Parathyroid adenoma (tissue), 2 donors: ENCODE measurements around the gene CLSTN2.

Experiments
- H2AFZ ChIP-seq: fragments of 300-600 bp; sonication (generic); one replicate; pipeline ENCODE4 v1.7.0; 2017; ENCODE audit warnings: antibody characterized with exemption, mild to moderate bottlenecking
- H3K27ac ChIP-seq: fragments of 300-600 bp; sonication (generic); one replicate; pipeline ENCODE4 v1.7.0; 2017
- H3K27me3 ChIP-seq: fragments of 300-600 bp; sonication (generic); one replicate; pipeline ENCODE4 v1.7.0; 2017; ENCODE audit warnings: low read length; ENCODE audit not compliant: control insufficient read depth, insufficient read depth
- H3K36me3 ChIP-seq: fragments of 300-600 bp; sonication (generic); one replicate; pipeline ENCODE4 v1.7.0; 2017; ENCODE audit warnings: low read length; ENCODE audit not compliant: control insufficient read depth, insufficient read depth
- H3K4me1 ChIP-seq: fragments of 300-600 bp; sonication (generic); one replicate; pipeline ENCODE4 v1.7.0; 2017; ENCODE audit warnings: control low read depth
- H3K4me2 ChIP-seq: fragments of 300-600 bp; sonication (generic); one replicate; pipeline ENCODE4 v1.7.0; 2017; ENCODE audit warnings: low read length
- H3K4me3 ChIP-seq: fragments of 300-600 bp; sonication (generic); one replicate; pipeline ENCODE4 v1.7.0; 2017; ENCODE audit warnings: low read depth, low read length
- H3K79me2 ChIP-seq: fragments of 300-600 bp; sonication (generic); one replicate; pipeline ENCODE4 v1.7.0; 2017; ENCODE audit warnings: control low read depth
- H3K9ac ChIP-seq: fragments of 300-600 bp; sonication (generic); one replicate; pipeline ENCODE4 v1.7.0; 2017; ENCODE audit warnings: mild to moderate bottlenecking
- H3K9me3 ChIP-seq: fragments of 300-600 bp; sonication (generic); one replicate; pipeline ENCODE4 v1.7.0; 2017; ENCODE audit warnings: low read length; ENCODE audit not compliant: control insufficient read depth
- TF ChIP-seq, protein P1 (sequence below): fragments of 300-600 bp; sonication (generic); IDR thresholded peaks from one replicate; pipeline ENCODE4 v1.7.0; 2017; ENCODE audit warnings: antibody characterized with exemption, mild to moderate bottlenecking
- donor health status: primary hyperparathyroidism.

CLSTN2 gene

DNA sequence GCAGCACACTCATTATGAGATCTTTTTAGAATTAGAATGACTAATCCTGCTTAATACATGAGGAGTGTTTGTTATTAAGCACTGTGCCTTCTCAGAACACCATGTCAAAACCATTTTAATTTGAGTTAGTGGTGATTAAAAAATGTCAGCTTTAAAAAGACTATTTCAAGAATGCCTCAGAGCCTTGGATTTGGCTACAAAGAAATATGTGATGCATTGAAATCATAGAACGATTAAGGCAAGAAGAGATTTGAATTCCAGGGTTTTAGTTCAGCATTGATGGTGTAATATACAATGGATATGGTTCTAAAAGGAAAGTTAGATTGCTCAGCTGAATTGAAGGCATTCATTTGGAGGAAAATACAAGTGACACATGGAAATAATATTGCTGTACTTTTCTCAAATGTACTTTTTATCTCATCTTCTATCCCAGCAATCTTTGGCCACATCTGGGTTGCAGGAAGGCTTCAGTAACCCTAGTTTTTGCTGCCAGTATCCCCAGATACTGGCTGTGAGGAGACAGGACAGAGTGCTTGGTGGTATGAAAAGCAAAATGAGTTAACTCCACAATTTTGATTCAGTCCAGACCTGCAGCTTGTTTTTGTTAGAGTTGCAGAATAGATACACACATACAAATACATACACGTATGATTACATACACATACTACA, 303.8 kb downstream of the CLSTN2 start:
- Histone ChIP-seq H3K27ac (no peak overlapping the region), H3K4me2 (no peak overlapping the region), H3K4me3 (no peak overlapping the region), H3K9ac (no peak overlapping the region), H3K36me3 (no peaks in the 10 kb centered on the region), H3K79me2 (no peaks in the 10 kb centered on the region), H3K9me3 (no peaks in the 10 kb centered on the region), H2AFZ (no peak overlapping the region), H3K27me3 (no peaks in the 10 kb centered on the region), H3K4me1 (no peaks in the 10 kb centered on the region)
- TF ChIP-seq, protein P1, sequence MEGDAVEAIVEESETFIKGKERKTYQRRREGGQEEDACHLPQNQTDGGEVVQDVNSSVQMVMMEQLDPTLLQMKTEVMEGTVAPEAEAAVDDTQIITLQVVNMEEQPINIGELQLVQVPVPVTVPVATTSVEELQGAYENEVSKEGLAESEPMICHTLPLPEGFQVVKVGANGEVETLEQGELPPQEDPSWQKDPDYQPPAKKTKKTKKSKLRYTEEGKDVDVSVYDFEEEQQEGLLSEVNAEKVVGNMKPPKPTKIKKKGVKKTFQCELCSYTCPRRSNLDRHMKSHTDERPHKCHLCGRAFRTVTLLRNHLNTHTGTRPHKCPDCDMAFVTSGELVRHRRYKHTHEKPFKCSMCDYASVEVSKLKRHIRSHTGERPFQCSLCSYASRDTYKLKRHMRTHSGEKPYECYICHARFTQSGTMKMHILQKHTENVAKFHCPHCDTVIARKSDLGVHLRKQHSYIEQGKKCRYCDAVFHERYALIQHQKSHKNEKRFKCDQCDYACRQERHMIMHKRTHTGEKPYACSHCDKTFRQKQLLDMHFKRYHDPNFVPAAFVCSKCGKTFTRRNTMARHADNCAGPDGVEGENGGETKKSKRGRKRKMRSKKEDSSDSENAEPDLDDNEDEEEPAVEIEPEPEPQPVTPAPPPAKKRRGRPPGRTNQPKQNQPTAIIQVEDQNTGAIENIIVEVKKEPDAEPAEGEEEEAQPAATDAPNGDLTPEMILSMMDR: no peak

DNA sequence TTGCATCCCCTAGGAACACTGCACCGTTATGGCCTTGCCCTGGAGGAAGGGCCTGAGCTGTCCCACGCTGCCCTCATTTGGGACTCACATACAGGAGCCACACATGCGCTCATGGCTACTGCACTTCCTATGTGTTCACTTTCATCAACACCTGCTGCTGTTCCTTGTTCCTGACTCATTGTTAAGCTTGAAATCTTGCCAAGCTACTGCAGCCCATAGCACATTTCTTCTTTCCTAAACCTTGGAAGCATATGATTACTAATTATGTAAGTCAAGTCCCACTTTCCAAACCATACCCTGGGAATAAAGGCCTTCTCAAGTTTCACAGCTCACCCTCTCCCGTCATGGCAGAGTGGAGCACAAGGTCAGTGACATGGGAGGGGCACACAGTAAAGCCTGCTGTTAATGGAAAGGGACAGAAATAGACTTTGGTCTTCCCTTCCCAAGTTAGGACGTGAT, 307.9 kb downstream of the CLSTN2 start:
- TF ChIP-seq, protein P1: no peak
- Histone ChIP-seq H3K27ac (no peak overlapping the region), H3K27me3 (no peaks in the 10 kb centered on the region)

DNA sequence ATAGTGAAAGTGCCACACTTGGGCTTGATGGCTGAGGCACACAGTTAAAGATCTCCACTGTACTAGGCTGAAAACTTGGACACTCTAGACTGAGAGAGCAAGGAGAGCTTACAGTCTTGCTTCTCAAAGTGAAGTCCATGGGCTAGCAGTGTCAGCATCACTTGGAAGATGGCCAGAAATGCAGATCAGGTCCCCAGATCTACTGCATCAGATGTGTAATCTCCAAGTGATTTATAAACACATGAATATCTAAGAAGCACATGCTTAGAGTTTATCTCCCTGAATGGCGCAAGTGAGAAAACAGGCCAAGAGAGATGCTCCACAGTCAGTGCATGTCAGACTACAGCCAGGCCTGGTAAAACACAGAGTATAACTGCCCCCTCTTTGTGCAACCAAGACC, 308.6 kb downstream of the CLSTN2 start:
- Histone ChIP-seq H3K36me3 (no peaks in the 10 kb centered on the region), H3K4me1 (no peaks in the 10 kb centered on the region), H3K79me2 (no peaks in the 10 kb centered on the region), H3K27ac (no peak overlapping the region), H3K4me3 (no peak overlapping the region), H3K9me3 (no peaks in the 10 kb centered on the region), H3K9ac (no peak overlapping the region), H3K4me2 (no peak overlapping the region), H3K27me3 (no peaks in the 10 kb centered on the region), H2AFZ (no peak overlapping the region)
- TF ChIP-seq, protein P1: no peak

More for the DNA sequence above, 307.9 kb downstream of the CLSTN2 start:
- Histone ChIP-seq H3K4me1 (no peaks in the 10 kb centered on the region), H3K4me3 (no peak overlapping the region), H3K4me2 (no peak overlapping the region), H3K9me3 (no peaks in the 10 kb centered on the region), H2AFZ (no peak overlapping the region), H3K9ac (no peak overlapping the region), H3K36me3 (no peaks in the 10 kb centered on the region), H3K79me2 (no peaks in the 10 kb centered on the region)

DNA sequence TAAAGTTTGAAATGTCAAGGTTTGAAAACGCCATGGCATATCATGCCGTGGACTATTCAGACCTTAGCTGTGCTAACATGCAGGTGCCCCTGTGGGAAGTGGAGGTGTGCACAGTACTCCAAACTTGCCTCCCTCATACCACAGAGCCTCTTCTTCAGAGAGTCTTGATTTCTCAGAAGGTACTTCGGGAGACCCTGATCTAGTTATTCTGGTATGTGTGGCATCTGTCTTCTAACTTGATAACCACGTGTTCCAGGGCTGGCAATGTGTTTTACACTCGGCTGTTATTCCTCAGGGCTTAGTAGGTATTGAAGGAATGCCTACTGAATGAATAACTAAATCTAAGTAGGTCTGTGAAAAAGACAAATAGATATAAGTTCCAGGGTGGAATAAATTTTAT, 309.9 kb downstream of the CLSTN2 start:
- no peaks in the 10 kb centered on the region for H3K79me2 ChIP-seq
- no peaks in the 10 kb centered on the region for H3K9me3 ChIP-seq
- H2AFZ ChIP-seq: no peak overlapping the region
- TF ChIP-seq, protein P1: no peak
- no peaks in the 10 kb centered on the region for H3K4me1 ChIP-seq
- H3K27me3 ChIP-seq: no peaks in the 10 kb centered on the region
- H3K27ac ChIP-seq: no peak overlapping the region
- H3K36me3 ChIP-seq: no peaks in the 10 kb centered on the region
- H3K4me2 ChIP-seq: no peak overlapping the region
- H3K9ac ChIP-seq: no peak overlapping the region
- no peak overlapping the region for H3K4me3 ChIP-seq

DNA sequence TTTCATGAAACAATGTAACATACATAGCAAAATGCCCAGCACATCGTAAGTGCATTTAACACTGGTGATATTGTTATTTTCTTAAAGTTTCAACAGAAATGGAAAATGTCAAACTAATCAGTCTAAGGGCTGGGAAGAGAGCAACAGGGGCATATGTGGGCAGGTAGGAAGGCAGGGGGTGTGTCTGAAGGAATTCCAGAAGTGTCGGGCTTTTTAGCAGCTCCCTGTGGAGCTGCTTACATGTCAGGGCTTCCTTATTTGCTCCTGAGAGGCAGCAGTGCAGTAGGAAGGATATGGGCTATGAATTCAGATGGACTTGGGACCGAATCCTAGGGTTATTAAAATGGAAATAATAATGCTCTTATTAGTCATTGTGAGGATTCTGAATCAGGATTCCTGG, 311.6 kb downstream of the CLSTN2 start:
- H3K27me3 ChIP-seq: no peaks in the 10 kb centered on the region

More for the DNA sequence above, 311.6 kb downstream of the CLSTN2 start:
- no peaks in the 10 kb centered on the region for H3K4me1 ChIP-seq
- H3K27ac ChIP-seq: no peak overlapping the region
- no peaks in the 10 kb centered on the region for H3K9me3 ChIP-seq
- no peaks in the 10 kb centered on the region for H3K79me2 ChIP-seq
- no peak overlapping the region for H2AFZ ChIP-seq
- no peak overlapping the region for H3K9ac ChIP-seq
- TF ChIP-seq, protein P1: no peak
- no peak overlapping the region for H3K4me2 ChIP-seq
- H3K4me3 ChIP-seq: no peak overlapping the region
- no peaks in the 10 kb centered on the region for H3K36me3 ChIP-seq
